GM12878 (cell line): Measurements from ENCODE around the gene PLEKHH1. TPM values are rescaled to one million over a fixed set of nuclear protein-coding genes. Genes with fewer than 3 reads are reported as not detected.

Experiments used
- BACH1 ChIP-seq: fragments of 450-650 bp; IDR thresholded peaks from 2 replicates; pipeline ENCODE4 v1.6.1; 2017; ENCODE audit warnings: mild to moderate bottlenecking, borderline replicate concordance
- ESRRA ChIP-seq: IDR thresholded peaks from 2 replicates; pipeline ENCODE4 v1.6.1; 2012; ENCODE audit warnings: mild to moderate bottlenecking, low read length, improper control_type of control experiment
- HCFC1 ChIP-seq: fragments of 150-350 bp; IDR thresholded peaks from 2 replicates; pipeline ENCODE4 v1.6.1; 2014; ENCODE audit warnings: low read length
- HDGF ChIP-seq: fragments of 450-650 bp; IDR thresholded peaks from 2 replicates; pipeline ENCODE4 v1.6.1; 2016; ENCODE audit warnings: antibody characterized with exemption
- PAX5 ChIP-seq: IDR thresholded peaks from 2 replicates; pipeline ENCODE4 v1.6.1; 2011; ENCODE audit warnings: low read depth, low read length, borderline replicate concordance
- SPI1 ChIP-seq: IDR thresholded peaks from 2 replicates; pipeline ENCODE4 v1.6.1; 2011; ENCODE audit warnings: low read depth, mild to moderate bottlenecking, low read length, moderate library complexity, borderline replicate concordance; ENCODE audit not compliant: insufficient read depth
- polyA plus RNA-seq, 11 experiments: library from polyadenylated mRNA; depleted of rRNA in 4 of 11; unstranded in 6 of 11; stranded (reverse) in 5 of 11; fragments of >200 nt; fragmentation: Nextera tagmentation in 4 of 11; fragmentation: Illumina TruSeq in 1 of 11; extraction: Ambion mirVana in 4 of 11; extraction: Trizol in 1 of 11; gene quantifications; 1 replicate in 1 of 11; 2 replicates in 10 of 11; pipeline versions ENCODE4 v1.2.1 to v1.2.3, GENCODE V29; 2011 to 2016; ENCODE audit warnings: inconsistent platforms in 2 of 11, missing spikeins in 2 of 11, low read depth in 1 of 11
- total RNA-seq, 4 experiments: library from RNA; depleted of rRNA in 3 of 4; stranded (reverse); fragments of >200 nt in 3 of 4; fragmentation: Illumina TruSeq in 1 of 4; extraction: Trizol in 1 of 4; gene quantifications; 2 replicates each; pipeline versions ENCODE4 v1.2.1 to v1.2.3, GENCODE V29; 2013 to 2021
- TF ChIP-seq, protein P1 (sequence below): fragments of 450-650 bp; formaldehyde crosslinking; IDR thresholded peaks from 2 replicates; pipeline ENCODE4 v1.4.0; 2020; ENCODE audit warnings: mild to moderate bottlenecking, moderate library complexity
- TF ChIP-seq, protein P2 (sequence below): fragments of 450-650 bp; IDR thresholded peaks from 2 replicates; pipeline ENCODE4 v1.6.1; 2017; ENCODE audit warnings: mild to moderate bottlenecking, moderate library complexity
- TF ChIP-seq, protein P3 (sequence below): fragments of 450-650 bp; formaldehyde crosslinking; IDR thresholded peaks from 2 replicates; pipeline ENCODE4 v1.5.0; 2022; ENCODE audit warnings: mild to moderate bottlenecking, missing genetic modification characterization
- TF ChIP-seq, protein P4 (sequence below): IDR thresholded peaks from 2 replicates; pipeline ENCODE4 v1.6.1; 2011; ENCODE audit warnings: borderline replicate concordance, low read depth, mild to moderate bottlenecking, moderate library complexity, mixed read lengths, low read length; ENCODE audit not compliant: insufficient read depth; ENCODE audit errors: extremely low read length
- TF ChIP-seq, protein P5 (sequence below): fragments of 450-650 bp; IDR thresholded peaks from 2 replicates; pipeline ENCODE4 v1.6.1; 2017; ENCODE audit warnings: mild to moderate bottlenecking, moderate library complexity

PLEKHH1 gene
- total and polyA plus RNA-seq, 10 of the 15 experiments (the other 5 are each of a cell fraction or from before 2014, with no cell fraction given) = 0.11 to 0.95 (median 0.41) TPM

DNA sequence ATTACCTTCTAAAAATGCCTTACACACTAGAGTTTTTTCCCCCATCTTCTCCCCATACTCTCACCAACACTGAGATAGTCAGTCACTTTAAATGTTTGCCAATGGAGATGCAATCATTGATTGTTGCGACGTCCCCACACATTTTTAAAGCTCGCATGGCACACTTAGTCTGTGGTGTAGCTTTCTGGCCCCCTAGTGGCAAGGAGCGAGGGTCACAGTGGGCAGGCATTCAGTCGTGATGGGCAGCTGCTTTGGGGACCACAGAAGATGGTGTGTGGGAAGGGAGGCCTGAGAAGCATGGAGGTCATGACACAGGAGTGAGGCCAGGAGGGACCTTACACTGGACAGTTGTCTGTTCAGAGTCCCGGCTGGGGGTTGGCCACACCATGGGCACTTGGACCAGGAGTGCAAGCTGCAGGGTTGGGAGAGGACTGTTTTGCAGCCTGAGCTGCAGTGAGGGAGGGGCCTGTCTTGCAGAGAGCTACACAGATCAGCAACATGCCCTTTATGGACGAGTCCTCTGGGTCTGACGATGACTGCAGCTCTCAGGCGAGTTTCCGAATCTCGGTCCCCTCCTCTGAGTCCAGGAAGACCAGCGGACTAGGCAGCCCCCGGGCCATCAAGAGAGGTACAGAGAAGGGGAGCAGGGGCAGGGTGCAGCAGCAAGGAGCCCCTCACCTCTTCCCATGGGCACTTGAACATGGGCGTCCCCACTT, 38.3 kb downstream of the PLEKHH1 start (continued):
- TF ChIP-seq, protein P1, sequence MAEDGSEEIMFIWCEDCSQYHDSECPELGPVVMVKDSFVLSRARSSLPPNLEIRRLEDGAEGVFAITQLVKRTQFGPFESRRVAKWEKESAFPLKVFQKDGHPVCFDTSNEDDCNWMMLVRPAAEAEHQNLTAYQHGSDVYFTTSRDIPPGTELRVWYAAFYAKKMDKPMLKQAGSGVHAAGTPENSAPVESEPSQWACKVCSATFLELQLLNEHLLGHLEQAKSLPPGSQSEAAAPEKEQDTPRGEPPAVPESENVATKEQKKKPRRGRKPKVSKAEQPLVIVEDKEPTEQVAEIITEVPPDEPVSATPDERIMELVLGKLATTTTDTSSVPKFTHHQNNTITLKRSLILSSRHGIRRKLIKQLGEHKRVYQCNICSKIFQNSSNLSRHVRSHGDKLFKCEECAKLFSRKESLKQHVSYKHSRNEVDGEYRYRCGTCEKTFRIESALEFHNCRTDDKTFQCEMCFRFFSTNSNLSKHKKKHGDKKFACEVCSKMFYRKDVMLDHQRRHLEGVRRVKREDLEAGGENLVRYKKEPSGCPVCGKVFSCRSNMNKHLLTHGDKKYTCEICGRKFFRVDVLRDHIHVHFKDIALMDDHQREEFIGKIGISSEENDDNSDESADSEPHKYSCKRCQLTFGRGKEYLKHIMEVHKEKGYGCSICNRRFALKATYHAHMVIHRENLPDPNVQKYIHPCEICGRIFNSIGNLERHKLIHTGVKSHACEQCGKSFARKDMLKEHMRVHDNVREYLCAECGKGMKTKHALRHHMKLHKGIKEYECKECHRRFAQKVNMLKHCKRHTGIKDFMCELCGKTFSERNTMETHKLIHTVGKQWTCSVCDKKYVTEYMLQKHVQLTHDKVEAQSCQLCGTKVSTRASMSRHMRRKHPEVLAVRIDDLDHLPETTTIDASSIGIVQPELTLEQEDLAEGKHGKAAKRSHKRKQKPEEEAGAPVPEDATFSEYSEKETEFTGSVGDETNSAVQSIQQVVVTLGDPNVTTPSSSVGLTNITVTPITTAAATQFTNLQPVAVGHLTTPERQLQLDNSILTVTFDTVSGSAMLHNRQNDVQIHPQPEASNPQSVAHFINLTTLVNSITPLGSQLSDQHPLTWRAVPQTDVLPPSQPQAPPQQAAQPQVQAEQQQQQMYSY (CRISPR knock-in tag) = no peak
- TF ChIP-seq BACH1 (no peak), ESRRA (no peak), SPI1 (no peak), PAX5 (0 out of 2 replicates have a peak, but pooled peaks have one; percentile 12), HCFC1 (0 out of 2 replicates have a peak, but pooled peaks have one; percentile 11), HDGF (0 out of 2 replicates have a peak, but pooled peaks have one; percentile 20)
- TF ChIP-seq, protein P2, sequence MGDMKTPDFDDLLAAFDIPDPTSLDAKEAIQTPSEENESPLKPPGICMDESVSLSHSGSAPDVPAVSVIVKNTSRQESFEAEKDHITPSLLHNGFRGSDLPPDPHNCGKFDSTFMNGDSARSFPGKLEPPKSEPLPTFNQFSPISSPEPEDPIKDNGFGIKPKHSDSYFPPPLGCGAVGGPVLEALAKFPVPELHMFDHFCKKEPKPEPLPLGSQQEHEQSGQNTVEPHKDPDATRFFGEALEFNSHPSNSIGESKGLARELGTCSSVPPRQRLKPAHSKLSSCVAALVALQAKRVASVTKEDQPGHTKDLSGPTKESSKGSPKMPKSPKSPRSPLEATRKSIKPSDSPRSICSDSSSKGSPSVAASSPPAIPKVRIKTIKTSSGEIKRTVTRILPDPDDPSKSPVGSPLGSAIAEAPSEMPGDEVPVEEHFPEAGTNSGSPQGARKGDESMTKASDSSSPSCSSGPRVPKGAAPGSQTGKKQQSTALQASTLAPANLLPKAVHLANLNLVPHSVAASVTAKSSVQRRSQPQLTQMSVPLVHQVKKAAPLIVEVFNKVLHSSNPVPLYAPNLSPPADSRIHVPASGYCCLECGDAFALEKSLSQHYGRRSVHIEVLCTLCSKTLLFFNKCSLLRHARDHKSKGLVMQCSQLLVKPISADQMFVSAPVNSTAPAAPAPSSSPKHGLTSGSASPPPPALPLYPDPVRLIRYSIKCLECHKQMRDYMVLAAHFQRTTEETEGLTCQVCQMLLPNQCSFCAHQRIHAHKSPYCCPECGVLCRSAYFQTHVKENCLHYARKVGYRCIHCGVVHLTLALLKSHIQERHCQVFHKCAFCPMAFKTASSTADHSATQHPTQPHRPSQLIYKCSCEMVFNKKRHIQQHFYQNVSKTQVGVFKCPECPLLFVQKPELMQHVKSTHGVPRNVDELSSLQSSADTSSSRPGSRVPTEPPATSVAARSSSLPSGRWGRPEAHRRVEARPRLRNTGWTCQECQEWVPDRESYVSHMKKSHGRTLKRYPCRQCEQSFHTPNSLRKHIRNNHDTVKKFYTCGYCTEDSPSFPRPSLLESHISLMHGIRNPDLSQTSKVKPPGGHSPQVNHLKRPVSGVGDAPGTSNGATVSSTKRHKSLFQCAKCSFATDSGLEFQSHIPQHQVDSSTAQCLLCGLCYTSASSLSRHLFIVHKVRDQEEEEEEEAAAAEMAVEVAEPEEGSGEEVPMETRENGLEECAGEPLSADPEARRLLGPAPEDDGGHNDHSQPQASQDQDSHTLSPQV = no peak
- TF ChIP-seq, protein P3, sequence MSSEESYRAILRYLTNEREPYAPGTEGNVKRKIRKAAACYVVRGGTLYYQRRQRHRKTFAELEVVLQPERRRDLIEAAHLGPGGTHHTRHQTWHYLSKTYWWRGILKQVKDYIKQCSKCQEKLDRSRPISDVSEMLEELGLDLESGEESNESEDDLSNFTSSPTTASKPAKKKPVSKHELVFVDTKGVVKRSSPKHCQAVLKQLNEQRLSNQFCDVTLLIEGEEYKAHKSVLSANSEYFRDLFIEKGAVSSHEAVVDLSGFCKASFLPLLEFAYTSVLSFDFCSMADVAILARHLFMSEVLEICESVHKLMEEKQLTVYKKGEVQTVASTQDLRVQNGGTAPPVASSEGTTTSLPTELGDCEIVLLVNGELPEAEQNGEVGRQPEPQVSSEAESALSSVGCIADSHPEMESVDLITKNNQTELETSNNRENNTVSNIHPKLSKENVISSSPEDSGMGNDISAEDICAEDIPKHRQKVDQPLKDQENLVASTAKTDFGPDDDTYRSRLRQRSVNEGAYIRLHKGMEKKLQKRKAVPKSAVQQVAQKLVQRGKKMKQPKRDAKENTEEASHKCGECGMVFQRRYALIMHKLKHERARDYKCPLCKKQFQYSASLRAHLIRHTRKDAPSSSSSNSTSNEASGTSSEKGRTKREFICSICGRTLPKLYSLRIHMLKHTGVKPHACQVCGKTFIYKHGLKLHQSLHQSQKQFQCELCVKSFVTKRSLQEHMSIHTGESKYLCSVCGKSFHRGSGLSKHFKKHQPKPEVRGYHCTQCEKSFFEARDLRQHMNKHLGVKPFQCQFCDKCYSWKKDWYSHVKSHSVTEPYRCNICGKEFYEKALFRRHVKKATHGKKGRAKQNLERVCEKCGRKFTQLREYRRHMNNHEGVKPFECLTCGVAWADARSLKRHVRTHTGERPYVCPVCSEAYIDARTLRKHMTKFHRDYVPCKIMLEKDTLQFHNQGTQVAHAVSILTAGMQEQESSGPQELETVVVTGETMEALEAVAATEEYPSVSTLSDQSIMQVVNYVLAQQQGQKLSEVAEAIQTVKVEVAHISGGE (CRISPR knock-in tag) = no peak
- TF ChIP-seq, protein P4, sequence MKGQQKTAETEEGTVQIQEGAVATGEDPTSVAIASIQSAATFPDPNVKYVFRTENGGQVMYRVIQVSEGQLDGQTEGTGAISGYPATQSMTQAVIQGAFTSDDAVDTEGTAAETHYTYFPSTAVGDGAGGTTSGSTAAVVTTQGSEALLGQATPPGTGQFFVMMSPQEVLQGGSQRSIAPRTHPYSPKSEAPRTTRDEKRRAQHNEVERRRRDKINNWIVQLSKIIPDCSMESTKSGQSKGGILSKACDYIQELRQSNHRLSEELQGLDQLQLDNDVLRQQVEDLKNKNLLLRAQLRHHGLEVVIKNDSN = no peak
- TF ChIP-seq, protein P5, sequence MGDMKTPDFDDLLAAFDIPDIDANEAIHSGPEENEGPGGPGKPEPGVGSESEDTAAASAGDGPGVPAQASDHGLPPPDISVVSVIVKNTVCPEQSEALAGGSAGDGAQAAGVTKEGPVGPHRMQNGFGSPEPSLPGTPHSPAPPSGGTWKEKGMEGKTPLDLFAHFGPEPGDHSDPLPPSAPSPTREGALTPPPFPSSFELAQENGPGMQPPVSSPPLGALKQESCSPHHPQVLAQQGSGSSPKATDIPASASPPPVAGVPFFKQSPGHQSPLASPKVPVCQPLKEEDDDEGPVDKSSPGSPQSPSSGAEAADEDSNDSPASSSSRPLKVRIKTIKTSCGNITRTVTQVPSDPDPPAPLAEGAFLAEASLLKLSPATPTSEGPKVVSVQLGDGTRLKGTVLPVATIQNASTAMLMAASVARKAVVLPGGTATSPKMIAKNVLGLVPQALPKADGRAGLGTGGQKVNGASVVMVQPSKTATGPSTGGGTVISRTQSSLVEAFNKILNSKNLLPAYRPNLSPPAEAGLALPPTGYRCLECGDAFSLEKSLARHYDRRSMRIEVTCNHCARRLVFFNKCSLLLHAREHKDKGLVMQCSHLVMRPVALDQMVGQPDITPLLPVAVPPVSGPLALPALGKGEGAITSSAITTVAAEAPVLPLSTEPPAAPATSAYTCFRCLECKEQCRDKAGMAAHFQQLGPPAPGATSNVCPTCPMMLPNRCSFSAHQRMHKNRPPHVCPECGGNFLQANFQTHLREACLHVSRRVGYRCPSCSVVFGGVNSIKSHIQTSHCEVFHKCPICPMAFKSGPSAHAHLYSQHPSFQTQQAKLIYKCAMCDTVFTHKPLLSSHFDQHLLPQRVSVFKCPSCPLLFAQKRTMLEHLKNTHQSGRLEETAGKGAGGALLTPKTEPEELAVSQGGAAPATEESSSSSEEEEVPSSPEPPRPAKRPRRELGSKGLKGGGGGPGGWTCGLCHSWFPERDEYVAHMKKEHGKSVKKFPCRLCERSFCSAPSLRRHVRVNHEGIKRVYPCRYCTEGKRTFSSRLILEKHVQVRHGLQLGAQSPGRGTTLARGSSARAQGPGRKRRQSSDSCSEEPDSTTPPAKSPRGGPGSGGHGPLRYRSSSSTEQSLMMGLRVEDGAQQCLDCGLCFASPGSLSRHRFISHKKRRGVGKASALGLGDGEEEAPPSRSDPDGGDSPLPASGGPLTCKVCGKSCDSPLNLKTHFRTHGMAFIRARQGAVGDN = no peak
